Measurements from ENCODE around the gene CDHR1.
A peak's percentile ranks its signal among the peaks of the same experiment; 100 is the strongest.
"Not testable (repeated sequence)": the region's sequence is repeated elsewhere in the genome, so short reads cannot be mapped to it uniquely, and the experiment has no call there.

CDHR1 gene

GRCh38 chr10:84194424-84195043 is at the start of gene CDHR1:
CDHR1 (plus strand) TSS chr10:84194537; CDS start chr10:84194761, 224 bp downstream.
- DNase-seq, result peak; percentile 28

- DNase-seq, result no peak
These were observed 47.0 kb upstream of the CDHR1 start for GRCh38 chr10:84147347-84147746.

GRCh38 chr10:84148006-84148597 is 46.2 kb upstream of the CDHR1 start:
- peak; percentile 13 for DNase-seq

- DNase-seq, result no peak
These were observed 44.5 kb upstream of the CDHR1 start for GRCh38 chr10:84149854-84150253.

GRCh38 chr10:84152769-84153168 is 41.6 kb upstream of the CDHR1 start:
- DNase-seq, result no peak

GRCh38 chr10:84155521-84155920 is 38.8 kb upstream of the CDHR1 start:
- DNase-seq, result no peak

GRCh38 chr10:84156009-84156408 is 38.3 kb upstream of the CDHR1 start:
- no peak for DNase-seq

GRCh38 chr10:84156768-84157167 is 37.6 kb upstream of the CDHR1 start:
- DNase-seq, result peak; percentile 92

GRCh38 chr10:84158061-84158460 is 36.3 kb upstream of the CDHR1 start:
- no peak for DNase-seq

GRCh38 chr10:84158550-84158949 is 35.8 kb upstream of the CDHR1 start:
- DNase-seq, result peak; percentile 66

GRCh38 chr10:84159076-84159685 is 35.2 kb upstream of the CDHR1 start:
- DNase-seq, result no peak

GRCh38 chr10:84160663-84161362 is 33.5 kb upstream of the CDHR1 start:
- no peak for DNase-seq

- no peak for DNase-seq
These were observed 30.3 kb upstream of the CDHR1 start for GRCh38 chr10:84163996-84164395.

- DNase-seq, result no peak
These were observed 29.9 kb upstream of the CDHR1 start for GRCh38 chr10:84164442-84164841.

GRCh38 chr10:84166620-84167288 is 27.6 kb upstream of the CDHR1 start:
- no peak for DNase-seq

GRCh38 chr10:84167289-84167653 is 27.1 kb upstream of the CDHR1 start:
- not testable (repeated sequence) for DNase-seq

GRCh38 chr10:84168382-84168781 is 26.0 kb upstream of the CDHR1 start:
- DNase-seq, result not testable (repeated sequence)

GRCh38 chr10:84171237-84171636 is 23.1 kb upstream of the CDHR1 start:
- DNase-seq, result not testable (repeated sequence)

GRCh38 chr10:84171700-84172466 is 22.5 kb upstream of the CDHR1 start:
- DNase-seq, result peak; percentile 54

- no peak for DNase-seq
These were observed 21.6 kb upstream of the CDHR1 start for GRCh38 chr10:84172467-84173356.

- no peak for DNase-seq
These were observed 20.8 kb upstream of the CDHR1 start, which contains the start of gene GPR15LG for GRCh38 chr10:84173501-84173929. GPR15LG (plus strand) TSS chr10:84173801; CDS start chr10:84173852, 51 bp downstream.
